Esophagus muscularis mucosa (tissue), 4 donors: ENCODE measurements around the gene CD8B. TPM values are rescaled to one million over a fixed set of nuclear protein-coding genes. Genes with fewer than 3 reads are reported as not detected.

ENCODE experiments used
- DNase-seq: peaks from one replicate; pipeline ENCODE4 v3.0.0-alpha.2; 2017; ENCODE audit errors: extremely low spot score
- H3K27ac ChIP-seq, 4 donors: fragments of 200-600 bp; sonication (generic); replicated peaks in 1 of 4; 1 replicate in 3 of 4; 2 replicates in 1 of 4; pipeline ENCODE4 v1.5.1; 2016 to 2019; ENCODE audit warnings: mild to moderate bottlenecking in 1 of 4
- H3K27me3 ChIP-seq, 4 donors: fragments of 200-600 bp; sonication (generic); one replicate each; pipeline versions ENCODE4 v1.5.1 to v1.6.0; 2016 to 2019
- H3K36me3 ChIP-seq, 4 donors: fragments of 200-600 bp; sonication (generic); one replicate each; pipeline ENCODE4 v1.5.1; 2016 to 2019
- H3K4me1 ChIP-seq, 4 donors: fragments of 200-600 bp; sonication (generic); one replicate each; pipeline ENCODE4 v1.5.1; 2016 to 2019
- H3K4me3 ChIP-seq, 4 donors: fragments of 200-600 bp; sonication (generic); 1 replicate in 2 of 4; 2 replicates in 2 of 4; pipeline ENCODE4 v1.5.1; 2016 to 2019; ENCODE audit warnings: mild to moderate bottlenecking in 4 of 4, moderate library complexity in 1 of 4
- H3K9me3 ChIP-seq, 4 donors: fragments of 200-600 bp; sonication (generic); 1 replicate in 3 of 4; 2 replicates in 1 of 4; pipeline ENCODE4 v1.5.1; 2016 to 2019
- EP300 ChIP-seq: sonication (generic); formaldehyde crosslinking; IDR thresholded peaks from one replicate; pipeline ENCODE4 v1.6.1; 2017; ENCODE audit warnings: antibody characterized with exemption
- POLR2A ChIP-seq: fragments of 450-650 bp; IDR thresholded peaks from one replicate; pipeline ENCODE4 v1.6.1; 2017; ENCODE audit warnings: antibody characterized with exemption, moderate library complexity, mild to moderate bottlenecking, low read depth
- POLR2AphosphoS5 ChIP-seq, 2 donors: sonication (generic); formaldehyde crosslinking; IDR thresholded peaks; one replicate each; pipeline ENCODE4 v1.6.1; 2017; ENCODE audit warnings: antibody characterized with exemption in 2 of 2
- WGBS: methylation state at CpG from one replicate; pipeline ENCODE4 v1.1.5; 2018; 5-methylcytosine and 5-hydroxymethylcytosine counted together
- intact Hi-C: fragments of 100-400 bp; cut with DNase I; formaldehyde crosslinking; loops from one replicate; pipeline ENCODE4 v1.15.1; 2023
- total RNA-seq, 4 donors: library from RNA; depleted of rRNA; stranded (reverse); fragments of >200 nt; gene quantifications; one replicate each; pipeline versions ENCODE4 v1.1.0 to v1.2.1, GENCODE V29; 2016
- TF ChIP-seq, protein P1 (sequence below), 3 experiments: fragments of 200-600 bp in 2 of 3; fragments of 450-650 bp in 1 of 3; sonication (generic) in 2 of 3; IDR thresholded peaks; one replicate each; pipeline ENCODE4 v1.5.1; 2017 to 2019; ENCODE audit warnings: antibody characterized with exemption in 3 of 3, mild to moderate bottlenecking in 2 of 3, moderate library complexity in 1 of 3

Gene CD8B
- total RNA-seq, 4 donors from 2014 or later = 0.65 to 4.3 (median 2.0) TPM; not detected in 1

- Histone ChIP-seq H3K4me1 (peaks cover 19 to 28% (median 27%) of the 10 kb centered on the region in 4 donors), H3K27ac (no peak overlapping the region), H3K36me3 (no peaks in the 10 kb centered on the region), H3K27me3 (peaks cover 7 to 52% (median 12%) of the 10 kb centered on the region in 4 donors), H3K4me3 (peak overlapping the region; percentile 42 to 57 (median 50)), H3K9me3 (no peaks in the 10 kb centered on the region)
- no peak for TF ChIP-seq POLR2A
- TF ChIP-seq, protein P1, sequence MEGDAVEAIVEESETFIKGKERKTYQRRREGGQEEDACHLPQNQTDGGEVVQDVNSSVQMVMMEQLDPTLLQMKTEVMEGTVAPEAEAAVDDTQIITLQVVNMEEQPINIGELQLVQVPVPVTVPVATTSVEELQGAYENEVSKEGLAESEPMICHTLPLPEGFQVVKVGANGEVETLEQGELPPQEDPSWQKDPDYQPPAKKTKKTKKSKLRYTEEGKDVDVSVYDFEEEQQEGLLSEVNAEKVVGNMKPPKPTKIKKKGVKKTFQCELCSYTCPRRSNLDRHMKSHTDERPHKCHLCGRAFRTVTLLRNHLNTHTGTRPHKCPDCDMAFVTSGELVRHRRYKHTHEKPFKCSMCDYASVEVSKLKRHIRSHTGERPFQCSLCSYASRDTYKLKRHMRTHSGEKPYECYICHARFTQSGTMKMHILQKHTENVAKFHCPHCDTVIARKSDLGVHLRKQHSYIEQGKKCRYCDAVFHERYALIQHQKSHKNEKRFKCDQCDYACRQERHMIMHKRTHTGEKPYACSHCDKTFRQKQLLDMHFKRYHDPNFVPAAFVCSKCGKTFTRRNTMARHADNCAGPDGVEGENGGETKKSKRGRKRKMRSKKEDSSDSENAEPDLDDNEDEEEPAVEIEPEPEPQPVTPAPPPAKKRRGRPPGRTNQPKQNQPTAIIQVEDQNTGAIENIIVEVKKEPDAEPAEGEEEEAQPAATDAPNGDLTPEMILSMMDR (IDR thresholded peaks at IDR 0.05) = no peak
- intact Hi-C loops = no loop called here
- DNase-seq = no peak
- under 1% methylated on average over 48 of the region's 51 CpGs for WGBS
These were observed 54.0 kb downstream of the CD8B start for GRCh38 chr2:86807468-86808275.

DNA sequence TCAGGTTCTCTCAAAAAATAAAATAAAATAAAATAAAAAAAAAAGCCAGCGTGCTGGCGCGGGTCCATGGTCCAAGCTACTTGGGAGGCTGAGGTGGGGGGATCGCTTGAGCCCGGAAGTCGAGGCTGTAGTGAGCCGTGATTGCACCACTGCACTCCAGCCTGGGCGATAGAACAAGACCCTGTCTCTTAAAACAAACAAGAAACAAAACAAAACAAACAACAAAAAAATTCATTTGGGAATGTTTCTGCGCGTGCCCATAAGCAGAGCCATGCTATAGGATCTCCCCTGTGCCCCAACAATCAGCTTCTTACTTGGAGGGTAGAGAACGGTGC, 54.6 kb downstream of the CD8B start:
- DNase-seq = no peak
- Histone ChIP-seq H3K36me3 (no peaks in the 10 kb centered on the region), H3K27ac (no peak overlapping the region), H3K27me3 (peaks cover 7 to 47% (median 12%) of the 10 kb centered on the region in 4 donors), H3K9me3 (no peaks in the 10 kb centered on the region), H3K4me1 (peaks cover 19 to 28% (median 27%) of the 10 kb centered on the region in 4 donors), H3K4me3 (peak overlapping the region; percentile 42 to 57 (median 50))
- WGBS = 51% methylated on average over 11 of the region's 11 CpGs
- intact Hi-C loops = no loop called here
- TF ChIP-seq POLR2AphosphoS5 (IDR thresholded peaks at IDR 0.05) (no peak), POLR2A (no peak)

DNA sequence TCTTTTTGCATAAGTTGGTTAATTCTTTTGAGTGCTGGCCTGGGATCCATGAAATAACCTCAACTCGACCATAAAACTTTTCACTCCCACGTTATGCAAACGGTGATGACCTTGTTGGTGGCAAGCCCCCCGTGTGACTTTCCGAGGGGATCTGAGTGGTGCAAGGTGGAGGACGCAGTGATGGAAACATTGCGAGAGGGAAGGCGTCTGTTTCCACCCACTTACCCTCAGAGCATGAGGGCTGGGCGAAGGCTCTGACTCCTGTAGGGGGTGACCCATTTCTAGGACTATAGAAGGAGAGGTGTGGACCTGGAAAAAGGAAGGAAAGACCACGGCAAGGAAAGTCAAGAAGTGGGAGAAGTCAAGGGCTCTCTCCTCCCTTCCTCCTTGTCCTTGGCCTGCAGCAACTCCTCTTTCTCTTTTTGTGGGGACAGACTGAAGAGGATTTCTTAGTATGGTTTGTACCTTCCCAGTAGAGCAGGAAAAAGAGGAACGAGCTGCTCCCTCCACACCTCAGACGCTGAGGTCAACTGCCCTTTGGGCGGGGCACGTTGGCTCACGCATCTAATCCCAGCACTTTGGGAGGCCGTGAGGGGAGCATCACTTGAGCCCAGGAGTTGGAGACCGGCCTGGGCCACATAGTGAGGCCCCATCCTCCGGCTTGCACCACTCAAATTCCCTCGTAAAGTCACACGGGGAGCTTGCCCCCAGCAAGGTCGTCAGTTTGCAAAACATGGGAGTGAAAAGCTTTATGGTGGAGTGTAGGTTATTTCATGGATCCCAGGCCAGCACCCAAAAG, 55.4 kb downstream of the CD8B start:
- TF ChIP-seq POLR2A = no peak
- TF ChIP-seq, protein P1 (IDR thresholded peaks at IDR 0.05) = no peak
- H3K36me3 ChIP-seq = no peaks in the 10 kb centered on the region
- 88% methylated on average over 21 of the region's 21 CpGs for WGBS
- no peak overlapping the region for H3K27ac ChIP-seq
- no peak overlapping the region for H3K4me3 ChIP-seq
- no peak for DNase-seq
- intact Hi-C loops = no loop called here
- H3K4me1 ChIP-seq = peaks cover 19 to 28% (median 27%) of the 10 kb centered on the region in 4 donors
- no peaks in the 10 kb centered on the region for H3K9me3 ChIP-seq
- peaks cover 7 to 38% (median 12%) of the 10 kb centered on the region in 4 donors for H3K27me3 ChIP-seq

DNA sequence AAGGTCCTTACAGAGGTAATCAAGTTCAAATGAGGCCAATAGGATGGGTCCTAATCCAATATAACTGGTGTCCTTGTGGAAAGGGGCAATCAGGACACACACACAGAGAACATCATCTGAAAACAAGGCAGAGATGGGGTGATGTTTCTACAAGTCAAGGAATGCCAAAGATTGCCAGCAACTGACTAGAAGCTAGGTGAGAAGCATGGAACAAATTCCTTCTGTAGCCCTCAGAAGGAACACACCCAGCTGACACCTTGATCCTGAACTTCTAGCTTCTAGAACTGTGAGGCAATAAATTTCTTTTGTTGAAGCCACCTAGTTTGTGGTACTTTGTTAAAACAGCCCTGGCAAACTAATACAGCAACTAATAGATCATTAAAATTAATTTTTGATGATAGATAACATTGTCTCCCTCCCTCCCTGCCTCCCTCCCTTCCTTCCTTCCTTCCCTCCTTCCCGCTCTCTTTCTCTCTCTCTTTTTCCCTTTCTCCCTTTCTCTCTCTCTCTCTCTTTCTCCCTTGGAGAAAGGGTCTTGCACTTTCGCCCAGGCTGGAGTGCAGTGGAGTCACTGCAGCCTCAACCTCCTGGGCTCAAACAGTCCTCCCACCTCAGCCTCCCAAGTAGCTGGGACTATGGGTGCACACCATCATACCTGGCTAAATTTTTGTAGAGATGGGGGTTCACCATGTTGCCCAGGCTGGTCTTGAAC, 60.7 kb downstream of the CD8B start:
- Histone ChIP-seq H3K4me1 (no peaks in the 10 kb centered on the region), H3K4me3 (no peak overlapping the region), H3K9me3 (peaks cover 0 to 14% (median 10%) of the 10 kb centered on the region in 4 donors), H3K36me3 (no peaks in the 10 kb centered on the region), H3K27ac (no peak overlapping the region), H3K27me3 (no peaks in the 10 kb centered on the region)
- DNase-seq = peak; percentile 75
- WGBS = 86% methylated on average over 2 of the region's 2 CpGs
- TF ChIP-seq, protein P1 (IDR thresholded peaks at IDR 0.05) = no peak
- TF ChIP-seq POLR2A (no peak), EP300 (no peak), POLR2AphosphoS5 (IDR thresholded peaks at IDR 0.05) (no peak)
- intact Hi-C loops = no loop called here

GRCh38 chr2:86794861-86795260, 66.8 kb downstream of the CD8B start:
- H3K27me3 ChIP-seq = peaks cover 9 to 60% (median 39%) of the 10 kb centered on the region in 4 donors

More at GRCh38 chr2:86794861-86795260, 66.8 kb downstream of the CD8B start:
- DNase-seq = peak; percentile 75
- Histone ChIP-seq H3K27ac (no peak overlapping the region), H3K36me3 (no peaks in the 10 kb centered on the region), H3K4me1 (peaks cover 10 to 19% (median 18%) of the 10 kb centered on the region in 4 donors), H3K9me3 (peaks cover 0 to 21% (median 10%) of the 10 kb centered on the region in 4 donors), H3K4me3 (no peak overlapping the region)
- intact Hi-C loops = no loop called here
- 92% methylated on average over 2 of the region's 2 CpGs for WGBS
- no peak for TF ChIP-seq POLR2AphosphoS5 (IDR thresholded peaks at IDR 0.05)
- TF ChIP-seq, protein P1 (IDR thresholded peaks at IDR 0.05) = no peak
- no peak for TF ChIP-seq EP300
- no peak for TF ChIP-seq POLR2A
